ENCODE data around the gene SVIL.
"Not testable (repeated sequence)": the region's sequence is repeated elsewhere in the genome, so short reads cannot be mapped to it uniquely, and the experiment has no call there.

SVIL gene

GRCh38 chr10:29539412-29539811 is 95.4 kb downstream of the SVIL start:
- no peak for DNase-seq (ENCODE audit: low spot score)

DNA sequence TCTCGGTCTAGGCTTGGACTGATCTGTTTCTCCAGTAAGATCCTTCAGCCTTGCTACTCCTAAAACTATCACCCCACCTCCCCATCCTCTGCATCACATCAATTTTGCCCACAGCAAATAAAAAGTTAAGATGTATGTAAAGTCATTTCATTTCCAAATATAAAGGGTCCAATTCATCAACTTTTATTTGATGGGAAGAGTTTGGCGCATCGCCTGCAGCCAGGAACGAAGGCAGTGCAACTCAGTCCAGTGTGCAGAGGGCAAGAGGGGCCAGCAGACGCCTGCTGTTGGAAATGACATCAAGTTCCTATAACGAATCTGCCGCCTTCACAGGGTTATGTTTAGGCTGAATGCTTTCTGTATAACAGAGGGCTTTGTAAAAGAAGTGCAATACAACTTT is 97.0 kb downstream of the SVIL start:
- no peak for DNase-seq (ENCODE audit: low spot score)

DNA sequence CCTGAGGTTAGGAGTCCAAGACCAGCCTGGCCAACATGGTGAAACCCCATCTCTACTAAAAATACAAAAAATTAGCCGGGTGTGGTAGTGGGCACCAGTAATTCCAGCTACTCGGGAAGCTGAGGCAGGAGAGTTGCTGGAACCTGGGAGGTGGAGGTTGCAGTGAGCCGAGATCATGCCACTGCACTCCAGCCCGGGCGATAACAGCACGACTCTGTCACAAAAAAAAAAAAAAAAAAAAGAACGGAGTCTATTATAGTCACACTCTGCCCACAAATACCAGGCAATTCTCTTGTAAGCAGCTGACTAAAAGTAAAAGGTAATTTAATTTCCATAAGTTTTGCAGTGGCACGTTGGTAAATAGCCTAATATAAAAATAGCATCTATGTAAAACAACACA is 98.1 kb downstream of the SVIL start:
- DNase-seq (ENCODE audit: low spot score), result not testable (repeated sequence)

DNA sequence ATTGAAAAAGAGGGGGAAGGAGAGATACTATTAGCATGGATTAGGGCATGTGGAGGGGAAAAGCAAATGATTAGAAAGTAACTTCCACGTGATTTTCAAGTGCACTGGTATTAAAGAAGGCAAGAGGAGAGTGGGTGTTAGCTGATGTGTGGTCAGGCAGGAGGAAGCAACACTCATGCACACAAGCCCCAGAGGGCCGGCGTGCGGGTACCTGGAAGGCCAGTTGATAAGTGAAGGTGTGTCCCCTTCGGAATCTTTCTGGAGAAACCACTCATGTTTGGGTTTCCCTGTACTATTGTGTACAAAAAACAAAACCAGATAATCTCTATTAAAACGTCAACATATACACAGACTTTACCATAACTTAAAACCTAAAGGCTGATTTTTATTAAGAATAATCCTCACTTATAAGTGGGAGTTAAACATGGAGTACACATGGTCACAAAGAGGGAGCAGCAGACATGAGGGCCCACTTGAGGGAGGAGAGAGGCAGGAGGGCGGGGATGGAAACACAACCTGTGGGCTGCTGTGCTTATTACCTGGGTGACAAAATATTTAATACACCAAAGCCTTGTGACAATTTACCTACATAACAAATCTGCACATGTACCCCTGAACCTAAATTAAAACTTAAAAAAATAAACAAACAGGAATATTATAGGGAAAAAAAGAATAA is 98.9 kb downstream of the SVIL start:
- no peak for DNase-seq (ENCODE audit: low spot score)

GRCh38 chr10:29535012-29535777 is 99.6 kb downstream of the SVIL start:
- no peak for DNase-seq (ENCODE audit: low spot score)

GRCh38 chr10:29534590-29534989 is 100.2 kb downstream of the SVIL start:
- DNase-seq (ENCODE audit: low spot score), result no peak

DNA sequence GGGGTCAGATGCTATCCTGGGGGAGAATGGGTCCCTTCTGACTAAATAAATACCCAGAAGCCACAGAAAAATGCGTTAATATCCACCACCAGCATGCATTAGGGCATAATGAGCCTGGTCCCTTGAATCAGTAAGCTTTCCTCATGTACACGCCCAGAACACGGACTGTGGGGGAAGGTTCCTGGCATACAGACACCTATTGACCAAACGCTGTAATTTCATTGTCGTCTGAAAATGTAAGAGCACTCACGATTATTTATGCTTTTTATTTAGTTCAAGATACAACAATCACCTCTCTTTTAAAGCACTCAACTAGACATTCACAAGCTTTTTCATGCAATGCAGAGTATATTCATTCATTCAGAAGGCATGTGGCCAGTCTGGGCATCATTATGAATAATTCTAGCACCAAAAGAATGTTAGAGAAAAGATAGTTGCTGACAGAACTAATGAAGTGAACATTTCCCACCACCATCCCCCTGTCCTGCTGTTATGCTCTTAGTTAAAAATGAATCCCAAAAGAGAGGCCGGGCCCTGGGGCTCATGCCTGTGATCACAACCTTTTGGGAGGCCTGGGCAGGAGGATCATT is 101.0 kb downstream of the SVIL start:
- no peak for DNase-seq (ENCODE audit: low spot score)

GRCh38 chr10:29533046-29533445 is 101.7 kb downstream of the SVIL start:
- no peak for DNase-seq (ENCODE audit: low spot score)

- DNase-seq (ENCODE audit: low spot score), result no peak
Observed at GRCh38 chr10:29532256-29532878, 102.4 kb downstream of the SVIL start.

DNA sequence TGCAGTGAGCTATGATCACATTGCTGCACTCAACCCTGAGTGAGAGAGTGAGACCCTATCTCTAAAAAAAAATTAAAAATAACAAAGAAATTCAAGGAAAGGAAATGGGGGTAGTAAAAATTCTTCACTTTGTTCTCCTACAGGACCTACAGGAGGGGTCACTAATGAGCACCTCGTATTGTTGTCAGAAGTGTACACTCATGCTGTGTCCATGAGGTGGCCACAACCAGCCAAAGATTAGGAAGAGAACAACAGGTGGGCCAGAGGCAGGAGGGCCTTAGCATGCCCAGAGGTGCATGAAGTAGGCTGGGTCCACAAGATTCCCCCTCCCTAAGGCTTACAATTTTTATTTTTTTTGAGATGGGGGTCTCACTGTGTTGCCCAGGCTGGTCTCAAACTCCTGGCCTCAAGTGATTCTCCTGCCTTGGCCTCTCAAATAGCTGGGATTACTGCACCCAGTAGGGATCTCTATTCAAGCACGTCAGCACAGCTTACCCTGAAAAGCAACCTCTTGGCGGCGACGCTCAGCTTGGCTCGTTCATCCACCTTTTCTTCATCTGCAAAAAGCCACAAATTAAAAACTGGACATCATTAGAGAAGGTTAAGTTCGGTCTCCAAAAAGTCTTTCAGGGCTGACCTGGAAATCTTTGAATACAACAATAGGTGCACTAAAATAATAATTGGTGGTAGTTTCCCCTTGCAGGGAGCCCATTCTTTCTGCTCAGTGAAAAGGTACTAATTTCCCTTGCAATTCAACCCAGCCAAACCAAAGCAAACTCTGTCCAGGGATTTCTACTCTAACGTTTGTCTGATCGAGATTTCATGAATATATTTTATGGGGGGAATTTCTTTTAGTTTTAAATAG is 104.4 kb downstream of the SVIL start:
- no peak for DNase-seq (ENCODE audit: low spot score)

GRCh38 chr10:29529146-29529545 is 105.6 kb downstream of the SVIL start:
- DNase-seq (ENCODE audit: low spot score), result no peak

GRCh38 chr10:29525762-29526161 is 109.0 kb downstream of the SVIL start:
- no peak for DNase-seq (ENCODE audit: low spot score)

DNA sequence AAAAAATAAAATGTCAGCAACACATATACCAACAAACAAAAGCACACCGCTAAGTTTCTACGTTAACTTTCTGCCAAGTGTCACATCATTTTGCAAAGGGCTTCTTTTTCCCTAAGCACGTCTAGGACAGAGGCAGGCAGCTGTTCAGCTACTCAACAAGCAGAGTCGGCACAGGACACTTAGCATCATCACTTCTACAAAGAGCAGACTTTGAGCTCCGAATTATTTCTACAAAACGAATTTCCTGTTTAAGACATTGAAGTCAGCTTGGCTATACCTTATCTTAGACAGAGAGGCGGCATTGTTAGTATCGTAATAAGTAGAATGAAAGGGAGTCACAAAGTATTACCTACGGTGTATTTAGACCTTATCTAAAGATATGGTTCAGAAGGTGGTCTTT is 110.1 kb downstream of the SVIL start:
- no peak for DNase-seq (ENCODE audit: low spot score)

DNA sequence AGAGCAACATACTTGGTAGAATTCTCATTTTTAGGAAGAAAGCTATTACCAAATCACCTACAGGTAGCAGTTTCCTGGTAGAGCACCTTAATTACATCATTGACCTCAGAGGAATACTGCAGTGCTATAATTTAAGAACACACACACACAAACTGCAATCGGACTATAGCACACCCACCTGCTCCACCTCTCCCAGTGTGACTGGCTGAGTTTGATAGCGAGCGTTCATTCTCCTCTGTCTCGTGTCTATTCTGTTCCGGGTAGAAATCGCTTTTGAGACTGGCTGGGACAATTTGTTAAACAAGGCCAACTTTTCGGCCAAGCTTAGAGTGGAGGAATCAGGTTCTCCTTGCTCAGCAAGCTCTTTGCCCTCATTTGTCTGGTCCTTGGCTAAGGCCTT is 110.5 kb downstream of the SVIL start:
- DNase-seq (ENCODE audit: low spot score), result no peak

DNA sequence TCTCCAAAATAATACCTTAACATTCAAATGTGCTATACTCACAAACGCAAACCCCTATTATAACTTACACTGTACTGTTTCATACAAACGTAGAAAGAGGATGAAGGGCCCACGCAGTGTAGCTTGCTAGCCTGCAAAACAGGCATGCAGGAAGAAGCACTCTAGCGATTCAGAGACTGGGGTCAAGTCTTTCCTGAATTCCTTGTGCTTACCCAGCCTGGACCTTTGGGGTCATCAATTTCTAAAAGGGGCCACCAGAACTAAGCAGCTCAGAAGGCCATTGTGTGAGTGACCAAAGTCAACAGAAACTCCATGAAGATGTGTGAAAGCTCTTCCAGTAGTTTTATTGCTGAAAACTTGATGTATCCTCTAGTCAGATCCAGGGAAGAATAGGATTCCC is 111.9 kb downstream of the SVIL start:
- DNase-seq (ENCODE audit: low spot score), result no peak

GRCh38 chr10:29522061-29522855 is 112.5 kb downstream of the SVIL start:
- no peak for DNase-seq (ENCODE audit: low spot score)

GRCh38 chr10:29519659-29520058 is 115.1 kb downstream of the SVIL start:
- no peak for DNase-seq (ENCODE audit: low spot score)

GRCh38 chr10:29517352-29517923 is 117.3 kb downstream of the SVIL start:
- peak; percentile 31 for DNase-seq (ENCODE audit: low spot score)

- DNase-seq (ENCODE audit: low spot score), result not testable (repeated sequence)
Observed at GRCh38 chr10:29516309-29516932, 118.3 kb downstream of the SVIL start.

DNA sequence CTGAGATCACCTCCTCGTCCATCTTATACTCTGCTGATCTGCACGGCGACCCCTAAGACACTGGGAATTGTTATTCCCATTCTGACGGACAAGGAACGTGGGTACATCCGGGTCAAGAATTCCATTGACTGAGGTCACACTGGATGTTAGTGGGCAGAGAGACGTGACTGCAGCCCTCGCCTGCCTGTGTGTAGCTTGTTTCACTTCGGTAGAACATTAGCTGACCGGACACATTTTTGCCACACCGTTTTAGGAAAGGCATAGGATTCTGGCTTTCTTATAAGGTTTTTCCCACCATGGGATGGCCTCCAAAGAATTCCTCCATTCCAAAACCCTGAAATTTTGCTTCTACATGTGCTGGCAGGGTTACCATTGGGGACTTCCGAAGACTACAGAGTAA is 118.9 kb downstream of the SVIL start:
- DNase-seq (ENCODE audit: low spot score), result not testable (repeated sequence)
